Stimulated activated CD8-positive, alpha-beta memory T cell treated with anti-CD3 and anti-CD28 coated beads, Interleukin-4, amount 100 ng/mL, for 4 hours (primary cell): ENCODE measurements around the gene PSAT1.

Experiments
- DNase-seq, 2 donors: peaks; one replicate each; pipeline ENCODE4 v3.0.0-alpha.2; 2020; ENCODE audit warnings: low read depth in 2 of 2, low spot score in 1 of 2

Gene PSAT1

GRCh38 chr9:78365748-78366697 is 69.1 kb downstream of the PSAT1 start:
- DNase-seq = no peak

- no peak for DNase-seq
Observed at GRCh38 chr9:78366827-78367226, 69.9 kb downstream of the PSAT1 start.

DNA sequence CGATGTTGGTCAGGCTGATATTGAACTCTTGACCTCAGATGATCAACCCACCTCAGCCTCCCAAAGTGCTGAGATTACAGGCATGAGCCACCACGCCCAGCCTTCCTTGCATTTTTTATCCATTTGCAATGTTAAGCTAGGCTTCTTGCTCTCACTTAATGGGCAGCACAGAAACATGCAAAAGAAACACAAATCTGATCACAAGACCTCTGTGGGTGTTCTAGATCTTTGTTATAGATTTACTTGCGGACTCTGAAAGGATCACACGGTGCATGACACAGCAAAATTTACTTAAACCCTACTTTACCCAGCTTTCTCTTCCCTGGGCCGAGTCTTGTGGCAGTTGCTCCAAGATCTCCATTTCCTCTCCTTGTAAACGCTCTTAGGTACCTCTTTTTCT is 71.3 kb downstream of the PSAT1 start:
- DNase-seq = no peak

- peak in 1 of 2 donors; percentile 7 for DNase-seq
Observed at GRCh38 chr9:78369639-78370219, 72.8 kb downstream of the PSAT1 start.

- DNase-seq = no peak
Observed at GRCh38 chr9:78370991-78371390, 74.1 kb downstream of the PSAT1 start.

GRCh38 chr9:78371981-78372380 is 75.1 kb downstream of the PSAT1 start:
- DNase-seq = no peak
